Colonic mucosa (tissue), 4 donors: ENCODE measurements around the gene GTF3C1. TPM values are rescaled to one million over a fixed set of nuclear protein-coding genes. Genes with fewer than 3 reads are reported as not detected.

Experiments used
- DNase-seq: peaks from one replicate; pipeline ENCODE4 v3.0.0-alpha.2; 2020
- H3K27ac ChIP-seq: fragments of 200-600 bp; one replicate; pipeline ENCODE4 v1.8.0; 2021
- H3K27me3 ChIP-seq: fragments of 200-600 bp; one replicate; pipeline ENCODE4 v1.8.0; 2021
- H3K36me3 ChIP-seq: fragments of 200-600 bp; one replicate; pipeline ENCODE4 v1.8.0; 2021
- H3K4me1 ChIP-seq: fragments of 200-600 bp; one replicate; pipeline ENCODE4 v1.8.0; 2021; ENCODE audit warnings: mild to moderate bottlenecking
- H3K4me3 ChIP-seq: fragments of 200-600 bp; one replicate; pipeline ENCODE4 v1.8.0; 2021
- H3K9ac ChIP-seq, 2 donors: one replicate each; pipeline ENCODE4 v1.7.0; 2013; ENCODE audit warnings: control low read depth in 2 of 2, low read depth in 2 of 2, low read length in 2 of 2
- H3K9me3 ChIP-seq: fragments of 200-600 bp; one replicate; pipeline ENCODE4 v1.8.0; 2021
- intact Hi-C: fragments of 100-400 bp; cut with DNase I; formaldehyde crosslinking; loops from one replicate; pipeline ENCODE4 v1.14.1; 2022
- total RNA-seq, 2 donors: library from RNA; stranded (reverse); fragmentation: NEBNext Ultra II Directional in 1 of 2; extraction: Animal tissue kit (Norgen Biotek cat#: 25700) in 1 of 2; gene quantifications; one replicate each; pipeline ENCODE4 v1.2.1, GENCODE V29; 2021
- TF ChIP-seq, protein P1 (sequence below): fragments of 200-600 bp; IDR thresholded peaks from one replicate; pipeline ENCODE4 v1.8.0; 2022; ENCODE audit warnings: antibody characterized with exemption, mild to moderate bottlenecking
- donor health status: healthy.
- donor health status: DM: no; HTN: no; CAD: no.
- donor health status: DM: no; HTN: no; CAD: no.

Gene GTF3C1
- total RNA-seq, 2 donors from 2014 or later: 40.1 to 67.8 TPM

DNA sequence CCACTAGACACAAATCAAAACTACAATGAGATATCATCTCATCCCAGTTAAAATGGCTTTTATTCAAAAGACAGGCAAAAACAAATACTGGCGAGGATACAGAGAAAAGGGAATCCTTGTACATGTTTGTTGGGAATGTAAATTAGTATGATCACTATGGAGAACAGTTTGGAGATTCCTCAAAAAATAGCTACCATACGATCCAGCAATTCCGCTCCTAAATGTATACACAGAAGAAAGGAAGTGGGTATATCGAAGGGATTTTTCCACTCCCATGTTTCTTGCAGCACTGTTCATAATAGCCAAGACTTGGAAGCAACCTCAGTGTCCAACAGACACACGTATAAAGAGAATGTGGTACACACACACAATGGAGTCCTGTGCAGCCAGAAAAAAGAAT lies 35.5 kb upstream of the GTF3C1 start:
- TF ChIP-seq, protein P1, sequence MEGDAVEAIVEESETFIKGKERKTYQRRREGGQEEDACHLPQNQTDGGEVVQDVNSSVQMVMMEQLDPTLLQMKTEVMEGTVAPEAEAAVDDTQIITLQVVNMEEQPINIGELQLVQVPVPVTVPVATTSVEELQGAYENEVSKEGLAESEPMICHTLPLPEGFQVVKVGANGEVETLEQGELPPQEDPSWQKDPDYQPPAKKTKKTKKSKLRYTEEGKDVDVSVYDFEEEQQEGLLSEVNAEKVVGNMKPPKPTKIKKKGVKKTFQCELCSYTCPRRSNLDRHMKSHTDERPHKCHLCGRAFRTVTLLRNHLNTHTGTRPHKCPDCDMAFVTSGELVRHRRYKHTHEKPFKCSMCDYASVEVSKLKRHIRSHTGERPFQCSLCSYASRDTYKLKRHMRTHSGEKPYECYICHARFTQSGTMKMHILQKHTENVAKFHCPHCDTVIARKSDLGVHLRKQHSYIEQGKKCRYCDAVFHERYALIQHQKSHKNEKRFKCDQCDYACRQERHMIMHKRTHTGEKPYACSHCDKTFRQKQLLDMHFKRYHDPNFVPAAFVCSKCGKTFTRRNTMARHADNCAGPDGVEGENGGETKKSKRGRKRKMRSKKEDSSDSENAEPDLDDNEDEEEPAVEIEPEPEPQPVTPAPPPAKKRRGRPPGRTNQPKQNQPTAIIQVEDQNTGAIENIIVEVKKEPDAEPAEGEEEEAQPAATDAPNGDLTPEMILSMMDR: no peak

DNA sequence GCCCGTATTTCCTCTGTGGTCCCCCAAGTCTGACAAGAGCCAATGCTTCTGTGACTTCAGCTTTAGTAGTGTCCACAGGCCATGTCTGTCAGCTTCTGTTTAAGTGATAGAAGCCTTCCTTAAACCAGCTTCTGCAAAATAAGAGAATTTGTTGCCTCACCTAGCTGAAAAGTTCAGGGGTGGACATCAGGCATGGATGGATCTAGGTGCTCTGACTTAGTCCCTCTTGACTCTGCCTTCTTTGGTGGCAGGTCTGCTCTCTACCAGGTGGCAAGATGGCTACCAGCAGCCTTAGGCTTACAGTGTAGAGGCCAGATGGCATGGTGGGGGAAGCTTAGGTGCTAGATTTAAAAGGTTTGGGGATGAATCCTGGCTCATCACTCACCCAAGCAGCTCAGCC lies 33.9 kb upstream of the GTF3C1 start:
- no peaks in the 10 kb centered on the region for H3K36me3 ChIP-seq

More for the DNA sequence above, 35.5 kb upstream of the GTF3C1 start:
- no peak overlapping the region for H3K27ac ChIP-seq
- H3K9ac ChIP-seq: no peak overlapping the region
- no peaks in the 10 kb centered on the region for H3K36me3 ChIP-seq
- no peaks in the 10 kb centered on the region for H3K9me3 ChIP-seq
- no peaks in the 10 kb centered on the region for H3K4me1 ChIP-seq
- no peak for DNase-seq
- no peaks in the 10 kb centered on the region for H3K27me3 ChIP-seq
- no peak overlapping the region for H3K4me3 ChIP-seq
- intact Hi-C loops: no loop called here

DNA sequence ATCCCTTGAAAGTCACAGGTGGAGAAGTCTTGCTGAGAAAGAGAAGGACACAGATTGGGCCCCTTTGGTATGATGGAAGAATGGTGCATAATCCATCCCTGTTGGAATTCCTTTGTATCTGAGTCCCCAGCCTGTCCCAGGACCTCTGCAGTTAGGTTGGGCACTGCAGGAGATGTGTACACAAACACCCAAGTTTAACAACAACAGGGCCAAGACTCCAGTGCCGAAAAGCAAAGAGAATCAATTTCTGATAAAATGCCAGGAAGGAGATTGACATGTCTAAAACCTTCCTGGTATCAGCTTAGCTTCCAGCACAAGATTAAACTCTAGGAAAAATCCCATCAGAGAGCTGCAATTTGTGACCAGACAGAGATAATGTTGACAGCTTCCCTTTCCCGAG lies 33.2 kb upstream of the GTF3C1 start:
- intact Hi-C loops: no loop called here
- TF ChIP-seq, protein P1: no peak

More for the DNA sequence above, 33.9 kb upstream of the GTF3C1 start:
- no peak overlapping the region for H3K4me3 ChIP-seq
- intact Hi-C loops: no loop called here
- no peaks in the 10 kb centered on the region for H3K9me3 ChIP-seq
- DNase-seq: no peak
- TF ChIP-seq, protein P1: no peak
- H3K9ac ChIP-seq: no peak overlapping the region
- H3K4me1 ChIP-seq: no peaks in the 10 kb centered on the region
- no peak overlapping the region for H3K27ac ChIP-seq
- no peaks in the 10 kb centered on the region for H3K27me3 ChIP-seq

DNA sequence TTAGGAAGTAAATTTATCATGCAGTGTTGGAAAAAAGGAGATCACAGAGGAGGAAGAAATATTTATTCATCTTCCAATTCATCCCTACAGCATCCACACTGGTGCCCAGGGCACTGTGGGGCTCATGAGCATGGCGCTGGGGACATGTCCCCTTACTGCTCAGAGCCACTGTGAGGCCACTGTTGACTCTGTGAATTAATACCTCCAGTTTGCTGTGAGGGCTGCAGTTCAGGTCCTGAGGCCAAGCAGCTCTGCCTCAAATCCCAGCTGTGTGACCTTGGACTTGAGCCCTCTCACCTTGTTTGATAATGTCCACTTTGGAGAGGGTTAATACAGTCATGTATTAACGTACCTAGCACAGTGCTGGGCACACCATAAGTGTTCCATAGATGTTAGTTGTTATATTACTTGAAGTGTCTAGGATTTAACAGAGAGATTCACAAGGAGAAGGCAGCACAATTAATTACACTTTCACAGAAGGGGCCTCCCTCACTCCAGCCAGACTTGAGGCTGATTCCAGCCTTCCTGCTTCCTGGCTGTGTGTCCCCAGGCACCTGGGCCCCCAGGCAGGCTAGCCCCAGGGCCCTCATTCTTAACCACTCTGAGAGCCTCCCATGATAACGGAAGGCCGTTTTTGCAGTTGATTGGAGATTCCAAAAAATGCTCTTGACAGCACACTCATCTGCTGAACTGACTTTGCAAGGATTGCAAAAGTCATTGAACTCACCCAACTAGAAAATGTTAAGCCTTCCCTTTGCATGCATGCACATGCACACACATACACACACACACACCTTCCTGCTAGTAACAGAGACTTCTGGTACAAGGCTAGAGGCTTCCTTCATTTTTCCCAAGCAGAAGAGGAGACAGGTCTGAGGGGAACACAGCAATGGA lies 29.6 kb upstream of the GTF3C1 start:
- Histone ChIP-seq H3K27me3 (no peaks in the 10 kb centered on the region), H3K36me3 (no peaks in the 10 kb centered on the region), H3K4me3 (no peak overlapping the region), H3K4me1 (no peaks in the 10 kb centered on the region), H3K9me3 (no peaks in the 10 kb centered on the region), H3K9ac (no peak overlapping the region), H3K27ac (no peak overlapping the region)
- intact Hi-C loops: no loop called here
- TF ChIP-seq, protein P1: no peak
- DNase-seq: no peak

More for the DNA sequence above, 33.2 kb upstream of the GTF3C1 start:
- Histone ChIP-seq H3K27me3 (no peaks in the 10 kb centered on the region), H3K4me3 (no peak overlapping the region), H3K4me1 (no peaks in the 10 kb centered on the region), H3K9ac (no peak overlapping the region), H3K9me3 (no peaks in the 10 kb centered on the region), H3K27ac (no peak overlapping the region), H3K36me3 (no peaks in the 10 kb centered on the region)
- DNase-seq: no peak

DNA sequence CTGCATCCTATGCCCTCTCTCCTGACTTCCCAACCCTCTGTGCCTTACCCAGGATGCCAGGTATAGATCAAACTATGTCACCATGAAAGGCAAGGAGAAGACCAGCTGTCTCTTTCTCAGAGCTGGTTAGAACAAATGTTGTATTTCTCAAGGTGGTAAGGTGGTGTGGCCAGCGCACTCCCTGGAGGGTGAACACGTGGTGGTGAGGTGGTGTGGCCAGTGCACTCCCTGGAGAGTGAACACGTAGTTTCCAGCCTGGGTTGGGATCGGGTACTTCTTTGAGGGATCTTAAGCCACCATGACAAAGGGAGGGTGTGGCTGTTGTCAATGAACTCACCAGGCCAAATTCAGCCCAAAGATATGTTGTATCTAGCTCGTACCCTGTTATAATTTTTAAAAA lies 27.0 kb upstream of the GTF3C1 start:
- Histone ChIP-seq H3K4me1 (no peaks in the 10 kb centered on the region), H3K9me3 (no peaks in the 10 kb centered on the region)
- DNase-seq: no peak

More for the DNA sequence above, 27.0 kb upstream of the GTF3C1 start:
- H3K27ac ChIP-seq: no peak overlapping the region
- H3K36me3 ChIP-seq: no peaks in the 10 kb centered on the region
- intact Hi-C loops: no loop called here
- no peak overlapping the region for H3K9ac ChIP-seq
- no peak overlapping the region for H3K4me3 ChIP-seq
- TF ChIP-seq, protein P1: no peak
- H3K27me3 ChIP-seq: no peaks in the 10 kb centered on the region
